ENCODE results near the gene NBEAL1.
"Not testable (repeated sequence)": the region's sequence is repeated elsewhere in the genome, so short reads cannot be mapped to it uniquely, and the experiment has no call there.

The NBEAL1 gene

DNA sequence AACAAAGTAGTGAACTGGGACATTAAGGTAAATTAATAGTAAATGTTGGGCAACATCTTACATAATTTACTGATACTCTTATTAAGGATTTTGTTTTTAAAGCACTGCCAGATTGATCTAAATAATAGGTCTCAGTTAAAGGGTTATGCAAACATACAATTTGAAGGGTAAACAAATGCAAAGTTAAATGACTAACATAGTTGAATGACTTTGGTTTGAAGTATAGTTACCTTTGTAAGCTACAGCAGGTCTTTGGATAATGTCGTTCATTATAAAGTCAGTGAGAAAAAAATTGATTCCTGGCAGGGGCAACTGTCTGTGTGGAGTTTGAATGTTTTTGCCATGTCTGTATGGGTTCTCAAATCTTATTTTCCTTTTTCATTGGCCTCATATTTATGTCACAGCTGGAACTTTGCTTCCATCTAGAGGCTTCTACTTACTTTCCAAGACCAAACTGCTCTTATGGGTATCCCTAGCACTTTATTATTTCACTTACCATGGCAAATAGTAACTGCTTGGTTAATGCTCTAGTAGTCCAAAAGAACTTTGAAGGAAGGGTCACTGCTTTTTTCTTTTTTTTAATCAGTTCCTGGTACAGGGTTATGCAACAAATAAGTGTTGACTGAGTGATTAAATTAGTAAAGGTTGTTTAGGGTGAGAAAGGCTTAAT, 107.8 kb downstream of the NBEAL1 start:
- no peak for DNase-seq

DNA sequence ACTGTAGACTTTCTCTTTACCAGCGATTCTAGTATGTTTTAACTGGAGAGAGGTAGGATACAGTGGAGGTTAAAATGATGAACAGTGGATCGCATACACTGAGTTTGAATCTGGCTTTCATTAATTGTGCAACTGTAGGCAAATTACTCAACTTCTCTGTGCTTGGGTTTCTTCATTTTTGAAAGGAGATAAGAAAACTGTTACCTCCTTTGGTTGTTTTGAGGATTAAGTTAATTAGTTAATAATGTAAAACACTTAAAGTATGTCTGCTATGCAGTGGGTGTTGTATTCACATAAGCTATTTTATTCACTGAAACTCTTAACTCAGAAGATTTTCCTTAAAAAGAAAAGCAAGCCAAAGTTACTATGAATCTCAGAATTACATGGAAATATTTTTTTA, 112.3 kb downstream of the NBEAL1 start:
- DNase-seq: no peak

- DNase-seq: no peak
Observed at GRCh38 chr2:203135105-203135504, 120.4 kb downstream of the NBEAL1 start.

GRCh38 chr2:203143391-203143790, 128.7 kb downstream of the NBEAL1 start:
- DNase-seq: no peak

GRCh38 chr2:203149194-203149593, 134.5 kb downstream of the NBEAL1 start:
- no peak for DNase-seq

GRCh38 chr2:203155406-203155805, 140.7 kb downstream of the NBEAL1 start:
- DNase-seq: peak; percentile 18

DNA sequence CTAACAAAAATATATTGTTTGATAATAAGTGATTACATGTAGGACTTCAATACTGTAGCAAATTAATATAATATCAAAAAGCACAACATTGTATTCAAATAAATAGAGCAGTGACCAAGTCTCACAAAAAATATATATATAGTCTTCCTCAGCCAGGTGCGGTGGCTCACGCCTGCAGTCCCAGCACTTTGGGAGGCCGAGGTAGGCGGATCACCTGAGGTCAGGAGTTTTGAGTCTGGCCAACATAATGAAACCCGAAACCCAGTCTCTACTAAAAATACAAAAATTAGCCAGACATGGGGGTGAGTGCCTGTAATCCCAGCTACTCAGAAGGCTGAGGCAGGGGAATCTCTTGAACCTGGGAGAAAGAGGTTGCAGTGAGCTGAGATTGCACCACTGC, 148.0 kb downstream of the NBEAL1 start:
- DNase-seq: not testable (repeated sequence)

- DNase-seq: no peak
Observed at GRCh38 chr2:203164311-203164935, 149.7 kb downstream of the NBEAL1 start.

DNA sequence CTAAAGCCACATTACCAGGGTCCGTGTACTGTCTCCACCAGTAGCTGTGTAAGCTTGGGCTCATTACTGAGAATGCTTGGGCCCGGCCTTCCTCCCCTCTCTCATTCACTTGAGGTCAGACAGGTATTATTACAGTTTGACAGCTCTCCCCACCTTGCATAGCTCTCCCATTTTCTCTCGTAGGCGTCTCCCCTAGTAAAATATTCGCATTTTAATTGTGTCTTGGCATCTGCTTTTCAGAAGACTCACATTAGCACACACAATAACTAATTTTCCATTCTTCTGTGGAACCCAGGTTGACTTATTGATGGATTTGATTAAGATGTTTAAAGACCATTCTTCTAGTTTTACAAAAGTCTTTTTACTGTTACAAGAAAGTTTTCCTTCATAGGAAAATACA, 153.1 kb downstream of the NBEAL1 start:
- no peak for DNase-seq

GRCh38 chr2:203170502-203170901, 155.8 kb downstream of the NBEAL1 start:
- no peak for DNase-seq

- DNase-seq: no peak
Observed at GRCh38 chr2:203175371-203175770, 160.7 kb downstream of the NBEAL1 start.

- DNase-seq: peak; percentile 17
Observed at GRCh38 chr2:203177361-203177760, 162.7 kb downstream of the NBEAL1 start.

DNA sequence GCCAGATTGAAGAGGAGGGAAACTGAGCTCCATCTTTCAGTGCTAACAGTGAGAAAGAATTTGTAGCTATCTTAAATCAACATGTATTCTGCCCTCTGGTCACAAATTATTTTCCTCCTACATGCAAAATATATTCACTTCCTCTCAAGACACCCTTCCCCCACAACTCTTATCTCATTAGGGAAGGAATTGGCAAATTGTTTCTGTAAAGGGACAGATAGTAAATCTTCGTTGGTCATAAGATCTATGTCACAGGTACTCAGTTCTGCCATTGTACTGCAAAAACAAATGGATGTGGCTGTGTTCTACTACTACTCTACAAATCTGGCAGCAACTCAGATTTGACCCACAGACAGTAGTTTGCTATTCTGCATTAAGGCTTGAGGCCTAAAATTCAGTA, 171.2 kb downstream of the NBEAL1 start:
- no peak for DNase-seq

DNA sequence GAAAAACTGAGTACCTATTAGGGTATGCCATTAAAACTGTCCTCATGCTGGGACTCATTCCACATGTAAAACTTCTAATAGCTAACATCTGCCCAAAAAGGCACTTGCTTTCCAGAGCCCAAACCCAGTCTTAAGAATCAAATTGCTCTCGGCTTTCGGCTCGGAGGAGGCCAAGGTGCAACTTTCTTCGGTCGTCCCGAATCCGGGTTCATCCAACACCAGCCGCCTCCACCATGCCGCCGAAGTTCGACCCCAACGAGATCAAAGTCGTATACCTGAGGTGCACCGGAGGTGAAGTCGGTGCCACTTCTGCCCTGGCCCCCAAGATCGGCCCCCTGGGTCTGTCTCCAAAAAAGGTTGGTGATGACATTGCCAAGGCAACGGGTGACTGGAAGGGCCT, 175.9 kb downstream of the NBEAL1 start:
- not testable (repeated sequence) for DNase-seq

DNA sequence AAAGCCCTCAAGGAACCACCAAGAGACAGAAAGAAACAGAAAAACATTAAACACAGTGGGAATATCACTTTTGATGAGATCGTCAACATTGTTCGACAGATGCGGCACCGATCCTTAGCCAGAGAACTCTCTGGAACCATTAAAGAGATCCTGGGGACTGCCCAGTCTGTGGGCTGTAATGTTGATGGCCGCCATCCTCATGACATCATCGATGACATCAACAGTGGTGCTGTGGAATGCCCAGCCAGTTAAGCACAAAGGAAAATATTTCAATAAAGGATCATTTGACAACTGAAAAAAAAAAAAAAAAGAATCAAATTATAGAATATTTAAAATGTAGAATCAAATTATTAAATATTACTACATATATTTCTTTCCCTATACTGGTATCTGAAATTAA, 176.4 kb downstream of the NBEAL1 start:
- DNase-seq: not testable (repeated sequence)

GRCh38 chr2:203191961-203192360, 177.3 kb downstream of the NBEAL1 start:
- DNase-seq: no peak

- no peak for DNase-seq
Observed at GRCh38 chr2:203195331-203196036, 180.8 kb downstream of the NBEAL1 start.

DNA sequence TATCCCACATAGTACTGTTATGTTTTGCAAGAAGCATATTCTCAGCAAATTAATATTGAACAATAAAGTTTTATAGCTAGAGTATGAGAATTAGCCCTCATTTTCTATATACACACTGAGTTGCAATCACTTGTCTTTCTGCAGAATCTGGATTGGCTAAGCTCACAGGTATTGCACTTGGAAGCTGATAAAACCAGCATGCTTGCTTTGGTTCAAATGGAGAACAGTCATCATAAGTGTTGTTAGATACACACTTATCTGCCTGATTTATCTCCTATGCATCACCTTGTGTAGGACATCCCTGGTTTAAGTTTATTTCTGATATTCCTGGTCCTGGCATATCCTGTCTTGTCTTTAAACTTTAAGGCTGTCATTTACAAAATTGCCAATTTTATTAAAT, 186.2 kb downstream of the NBEAL1 start:
- no peak for DNase-seq

DNA sequence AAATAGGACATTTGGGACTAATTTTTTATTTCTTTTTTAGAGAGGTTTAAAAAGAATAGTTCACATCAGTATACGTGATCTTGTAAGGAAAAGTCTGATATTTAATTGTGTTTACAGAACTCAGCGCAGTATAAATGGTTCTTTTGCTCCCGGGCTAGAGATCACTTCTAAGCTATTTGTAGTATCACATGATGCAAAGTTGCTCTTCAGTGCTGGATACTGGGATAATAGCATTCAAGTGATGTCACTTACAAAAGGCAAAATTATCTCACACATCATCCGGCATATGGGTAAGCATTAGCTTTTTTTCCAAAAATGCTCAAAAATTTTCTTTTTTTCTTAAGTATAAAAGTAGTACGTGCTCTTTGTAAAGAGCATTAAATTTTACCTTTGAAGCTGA, 186.8 kb downstream of the NBEAL1 start:
- no peak for DNase-seq

- DNase-seq: no peak
Observed at GRCh38 chr2:203209538-203209937, 194.9 kb downstream of the NBEAL1 start.

GRCh38 chr2:203225423-203226039, 210.9 kb downstream of the NBEAL1 start:
- peak; percentile 49 for DNase-seq

DNA sequence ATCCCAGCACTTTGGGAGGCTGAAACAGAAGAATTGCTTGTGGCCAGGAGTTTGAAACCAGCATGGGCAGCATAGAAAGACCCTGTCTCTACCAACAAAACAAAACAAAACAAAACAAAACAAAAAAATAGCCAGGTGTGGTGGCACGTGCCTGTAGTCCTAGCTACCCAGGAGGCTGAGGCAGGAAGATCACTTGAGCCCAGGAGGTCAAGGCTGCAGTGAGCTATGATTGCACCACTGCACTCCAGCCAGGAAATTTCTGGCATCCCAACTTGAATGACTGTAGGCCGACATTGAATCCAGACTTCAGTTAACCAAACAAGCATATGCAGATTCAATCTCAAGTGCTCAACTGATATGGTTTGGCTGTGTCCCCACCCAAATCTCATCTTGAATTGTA, 215.0 kb downstream of the NBEAL1 start:
- not testable (repeated sequence) for DNase-seq

DNA sequence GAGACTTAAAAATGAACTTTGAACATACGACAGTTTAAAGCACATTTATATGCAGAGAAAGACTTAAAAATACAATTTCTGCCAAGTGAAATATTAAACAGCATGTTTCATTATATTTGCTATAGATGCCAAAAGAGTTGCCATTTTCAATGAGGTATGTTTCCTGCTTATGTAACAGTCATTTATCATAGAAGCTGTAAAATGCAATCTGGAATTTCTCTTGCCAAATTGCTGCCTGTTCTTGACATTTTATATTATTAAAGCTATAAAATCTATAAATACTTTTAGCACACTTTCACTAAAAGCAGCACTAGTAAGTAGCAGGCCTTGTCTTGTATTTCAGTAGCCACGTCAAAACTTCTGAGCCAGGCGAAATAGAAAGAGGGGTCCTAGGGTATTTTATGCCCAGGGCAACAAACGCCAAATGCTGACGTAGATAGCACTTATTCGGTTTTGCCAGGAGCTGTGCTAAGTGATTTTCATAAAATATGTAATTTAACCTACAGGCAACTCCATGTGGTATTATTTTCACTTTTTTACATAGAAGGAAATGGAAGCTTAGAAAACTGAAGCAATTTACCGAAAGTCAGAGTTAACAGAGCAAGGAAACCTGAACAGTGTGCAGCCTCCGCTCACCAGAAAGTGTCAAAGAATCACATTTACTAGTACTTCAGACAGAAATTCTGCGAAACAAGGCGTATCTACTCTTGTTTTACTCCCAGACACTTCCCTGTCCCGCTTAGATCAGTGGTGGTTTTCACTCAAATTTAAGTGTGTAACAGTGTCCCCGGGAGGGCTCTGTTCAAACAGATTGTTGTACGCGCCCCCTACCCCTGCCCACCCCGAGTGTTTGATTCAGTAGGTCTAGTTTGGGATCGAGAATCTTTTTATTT, 222.9 kb downstream of the NBEAL1 start:
- peak; percentile 6 for DNase-seq

All from CD4-positive, alpha-beta T cell treated with Interleukin-12 subunit alpha and Interleukin-12 subunit beta, for 1 hour (primary cell).